GM19023 (cell line): ENCODE measurements around the gene ACOT11.

ENCODE experiments used
- ATAC-seq: cut with Tn5 transposase; IDR thresholded peaks from one replicate; pipeline ENCODE4 v1.9.1; 2021; ENCODE audit warnings: mild to moderate bottlenecking, moderate library complexity; ENCODE audit not compliant: unreplicated experiment

ACOT11 gene

GRCh38 chr1:54640863-54641836, 93.1 kb downstream of the ACOT11 start, which contains the start of gene MROH7:
Gene MROH7 (plus strand): TSS chr1:54641786. CDS start chr1:54652927, 11,141 bp downstream.
- ATAC-seq, result no peak

DNA sequence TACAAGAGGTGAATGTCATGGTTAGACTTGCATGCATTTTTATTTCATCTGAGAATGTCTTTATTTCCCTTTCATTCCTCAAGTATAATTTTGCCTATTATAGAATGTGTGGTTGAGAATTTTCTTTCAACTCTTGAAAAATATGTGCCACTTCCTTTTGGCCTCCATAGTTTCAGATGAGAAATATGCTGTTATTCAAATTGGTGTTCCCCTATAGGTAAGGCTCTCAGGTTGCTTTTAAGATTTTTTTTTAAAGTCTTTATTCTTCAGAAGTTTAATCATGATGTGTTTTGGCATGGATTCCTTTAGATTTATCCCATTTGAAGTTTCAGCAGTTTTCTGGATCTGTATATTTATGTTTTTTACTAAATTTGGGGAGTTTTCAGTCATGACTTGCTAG, 95.7 kb downstream of the ACOT11 start:
- no peak for ATAC-seq

- no peak for ATAC-seq
Measured at GRCh38 chr1:54645806-54646676, 98.0 kb downstream of the ACOT11 start.

DNA sequence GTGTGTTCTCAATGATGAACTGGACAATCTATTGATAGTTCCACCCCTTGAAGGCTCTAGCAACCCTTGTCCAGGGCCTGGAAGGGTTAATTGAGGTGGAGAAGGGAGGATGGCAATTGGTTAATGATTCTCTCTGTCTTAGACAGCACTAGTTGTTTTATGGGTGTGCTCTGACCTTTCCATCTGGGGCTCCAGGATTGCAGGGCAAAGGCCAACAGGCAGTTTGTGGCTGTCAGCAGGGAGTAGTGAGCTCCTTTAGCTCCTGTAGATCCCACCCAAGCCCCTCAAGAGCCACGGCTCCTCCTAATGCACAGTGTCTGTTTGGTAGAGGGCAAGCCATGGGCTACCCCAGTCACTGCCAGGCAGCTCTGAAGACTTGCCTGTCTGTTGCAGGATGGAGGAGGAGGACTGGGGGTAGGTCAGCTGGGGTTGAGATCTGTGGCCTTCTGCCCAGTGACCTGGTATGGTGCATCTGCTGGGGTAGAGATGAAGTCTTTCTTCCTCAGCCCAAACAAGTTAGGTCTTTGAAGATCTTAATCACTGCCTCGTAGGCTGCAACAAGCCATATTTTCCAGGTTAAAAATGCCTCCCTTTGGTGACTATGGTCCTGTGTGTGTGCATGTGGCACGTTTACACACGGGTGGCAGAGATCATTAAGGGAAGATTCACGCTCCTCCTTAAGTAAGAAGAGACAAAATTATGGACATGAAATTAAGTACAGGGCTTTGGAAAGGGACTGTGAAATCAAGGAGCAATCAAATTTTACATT, 101.3 kb downstream of the ACOT11 start:
- ATAC-seq, result no peak

GRCh38 chr1:54649921-54650320, 101.9 kb downstream of the ACOT11 start:
- ATAC-seq, result no peak

DNA sequence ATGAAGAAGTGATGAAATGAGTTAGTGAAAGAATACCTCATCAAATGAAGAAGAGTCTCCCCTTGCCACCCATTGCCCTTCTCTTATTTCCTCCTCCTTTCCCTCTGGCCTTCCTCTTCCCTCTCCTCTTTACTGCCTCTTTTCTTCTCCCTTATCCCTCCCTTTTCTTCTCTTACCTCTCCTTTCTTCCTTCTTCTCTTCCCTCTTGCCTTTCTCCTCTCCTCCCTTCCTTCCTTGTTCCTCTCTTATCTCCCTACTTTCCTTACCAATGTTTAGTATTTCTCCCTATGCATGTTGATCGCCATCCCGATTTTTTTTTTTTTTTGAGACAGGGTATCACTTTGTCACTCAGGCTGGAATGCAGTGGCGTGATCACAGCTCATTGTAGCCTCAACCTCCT, 102.4 kb downstream of the ACOT11 start:
- no peak for ATAC-seq

DNA sequence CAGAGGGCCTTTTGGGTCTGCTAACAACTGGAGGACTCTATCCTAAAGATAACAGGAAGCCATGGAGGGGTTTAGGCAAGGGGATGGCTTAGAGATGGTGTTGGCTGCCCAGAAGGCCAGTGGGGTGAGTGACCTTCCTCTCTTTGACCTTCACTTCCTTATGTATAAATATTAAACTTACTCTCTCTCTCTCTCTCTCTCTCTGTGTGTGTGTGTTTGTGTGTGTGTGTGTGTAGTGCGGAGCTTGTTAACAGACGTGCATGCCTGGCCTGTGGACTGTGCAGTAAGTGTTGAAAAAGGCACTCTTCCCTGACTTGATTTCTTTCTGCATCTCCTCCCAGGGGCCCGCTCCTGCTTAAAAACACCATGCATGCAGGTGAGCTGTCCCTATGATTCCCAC, 103.6 kb downstream of the ACOT11 start:
- ATAC-seq, result no peak

DNA sequence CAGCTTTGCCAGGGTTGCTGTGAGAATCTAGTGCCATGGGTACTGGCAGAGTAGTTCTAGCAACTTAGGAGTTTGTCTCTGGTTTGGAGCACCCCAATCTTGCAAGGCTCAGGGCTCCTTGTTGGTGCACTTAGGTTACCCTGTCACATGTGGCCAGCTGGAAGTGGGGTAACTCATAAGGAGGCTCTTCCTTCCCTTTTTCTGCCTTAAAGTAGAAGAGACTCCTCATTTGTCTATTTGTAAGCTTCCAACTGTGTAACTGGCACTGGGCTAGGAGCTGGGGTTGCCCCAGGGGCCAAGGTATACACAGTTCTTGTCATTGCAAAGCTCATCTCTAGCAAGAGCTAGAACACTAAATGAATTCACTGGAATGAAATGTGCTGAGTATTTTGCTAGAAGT, 104.1 kb downstream of the ACOT11 start:
- ATAC-seq, result no peak

- no peak for ATAC-seq
Measured at GRCh38 chr1:54653036-54653435, 105.0 kb downstream of the ACOT11 start.

DNA sequence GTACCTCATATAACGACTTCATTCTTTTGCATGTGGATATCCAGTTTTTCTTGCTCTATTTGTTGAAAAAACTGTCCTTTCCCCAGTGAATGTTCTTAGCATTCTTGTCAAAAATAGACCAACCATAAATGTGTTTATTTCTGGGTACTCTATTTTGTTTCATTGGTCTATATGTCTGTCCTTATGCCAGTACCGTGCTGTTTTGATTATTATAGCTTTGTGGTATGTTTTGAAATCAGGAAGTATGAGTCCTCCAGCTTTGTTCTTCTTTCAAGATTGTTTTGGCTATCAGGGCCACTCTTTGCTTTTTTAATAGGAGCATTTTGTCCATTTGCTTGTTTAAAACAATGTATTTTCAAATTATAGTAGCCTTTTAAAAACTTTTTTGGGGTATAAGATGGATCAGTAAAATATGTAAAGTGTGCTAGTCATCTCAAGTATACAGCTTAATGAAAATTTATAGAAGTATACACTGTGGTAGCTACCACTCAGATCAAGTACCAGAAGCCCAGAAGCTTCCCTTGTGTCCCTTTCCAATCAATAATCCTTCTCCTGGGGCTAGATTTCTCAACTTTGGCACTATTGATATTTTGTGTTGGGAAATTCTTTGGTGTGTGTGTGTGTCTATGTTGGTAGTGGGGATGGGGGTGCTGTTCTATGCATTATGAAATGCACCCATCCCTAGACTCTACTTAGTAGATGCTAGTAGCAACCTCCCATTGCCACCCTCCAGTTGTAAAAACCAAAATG, 110.3 kb downstream of the ACOT11 start:
- ATAC-seq, result no peak
